Left renal pelvis (tissue), 4 donors: ENCODE data around the gene ALDH4A1. TPM values are rescaled to one million over a fixed set of nuclear protein-coding genes. Genes with fewer than 3 reads are reported as not detected.
A peak's percentile ranks its signal among the peaks of the same experiment; 100 is the strongest.

Source experiments
- DNase-seq, 4 donors: peaks; one replicate each; pipeline ENCODE4 v3.0.0-alpha.2; 2013; ENCODE audit warnings: low read depth in 4 of 4, low spot score in 3 of 4
- polyA plus RNA-seq, 4 donors: library from polyadenylated mRNA; unstranded; fragments of 120-200 nt; gene quantifications; one replicate each; pipeline ENCODE4 v1.2.1, GENCODE V29; 2013; ENCODE audit not compliant: insufficient read length in 4 of 4

Gene ALDH4A1
- polyA plus RNA-seq, 4 donors, result 13.2 to 90.9 (median 57.5) TPM

- no peak for DNase-seq
These were observed 21.4 kb upstream of the ALDH4A1 start for GRCh38 chr1:18923756-18924211.

- DNase-seq, result no peak
These were observed 20.7 kb upstream of the ALDH4A1 start for GRCh38 chr1:18922848-18923755.

DNA sequence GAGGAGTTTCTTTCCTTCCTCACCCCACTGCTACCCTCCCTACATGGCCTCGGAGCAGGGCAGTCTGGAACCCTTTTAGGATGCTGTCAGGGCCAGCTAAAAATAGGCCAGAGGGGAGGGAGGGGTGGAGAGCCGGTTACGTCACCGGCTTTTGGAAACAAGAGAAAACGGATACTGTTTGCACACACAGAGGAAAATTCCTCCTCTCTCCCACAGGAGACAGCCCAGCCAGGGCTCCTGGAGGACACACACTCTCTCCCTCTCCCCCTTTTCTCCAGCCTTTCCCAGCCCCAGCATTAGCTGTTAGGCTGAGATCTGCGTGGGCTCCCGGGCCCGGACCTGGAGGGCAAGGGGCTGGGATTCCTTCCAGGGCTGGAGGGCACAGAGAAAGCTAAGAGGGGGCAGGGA lies 20.0 kb upstream of the ALDH4A1 start:
- DNase-seq, result peak; percentile 70 to 85 (median 80)

- no peak for DNase-seq
These were observed 19.3 kb upstream of the ALDH4A1 start for GRCh38 chr1:18921516-18922251.

DNA sequence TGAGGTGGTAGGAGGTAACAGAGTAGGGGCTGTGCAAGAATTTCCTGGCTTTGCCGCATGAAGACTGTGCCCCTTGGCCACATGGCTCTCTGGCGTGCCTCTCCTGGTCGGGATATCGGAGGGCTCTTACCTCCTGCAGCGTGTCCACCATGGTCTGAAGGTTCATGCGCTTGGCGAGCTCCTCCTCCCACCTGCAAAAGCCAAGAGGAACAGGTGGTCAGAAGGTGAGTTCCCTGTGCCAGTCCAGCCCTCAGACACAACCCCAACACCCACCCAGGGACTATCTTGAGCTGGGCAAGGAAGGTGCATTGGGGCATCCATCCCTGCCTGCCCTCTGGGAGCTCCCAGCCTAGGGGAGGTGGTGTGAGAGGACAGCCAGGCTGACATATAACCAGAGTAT lies 18.6 kb upstream of the ALDH4A1 start:
- no peak for DNase-seq

GRCh38 chr1:18919956-18920355 lies 17.6 kb upstream of the ALDH4A1 start:
- no peak for DNase-seq

- DNase-seq, result no peak
These were observed 17.0 kb upstream of the ALDH4A1 start for GRCh38 chr1:18919197-18919905.

- no peak for DNase-seq
These were observed 16.1 kb upstream of the ALDH4A1 start for GRCh38 chr1:18918417-18918816.

GRCh38 chr1:18917071-18917799 lies 14.9 kb upstream of the ALDH4A1 start:
- no peak for DNase-seq

DNA sequence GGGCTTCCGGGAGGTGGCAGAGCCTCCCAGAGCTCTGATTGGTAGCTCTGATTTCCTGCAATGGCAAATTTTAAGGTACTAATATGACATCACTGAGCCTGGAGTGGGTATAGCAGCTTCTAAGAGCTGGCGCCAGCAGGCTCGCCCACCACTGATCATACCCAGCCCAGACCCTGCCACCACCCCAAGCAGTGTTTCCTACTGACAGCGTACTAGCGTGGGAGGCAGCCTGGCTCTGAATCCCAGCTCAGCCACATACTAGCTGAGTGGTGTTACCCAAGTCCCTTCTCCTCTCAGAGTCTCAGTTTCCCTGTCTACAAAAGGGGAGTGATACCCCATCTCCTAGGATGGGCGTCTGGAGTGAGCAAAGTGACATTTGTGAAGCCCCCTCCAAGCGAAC lies 13.0 kb upstream of the ALDH4A1 start:
- DNase-seq, result no peak

GRCh38 chr1:18913065-18913835 lies 10.9 kb upstream of the ALDH4A1 start:
- peak in 3 of 4 donors; percentile 68 to 71 (median 71) for DNase-seq

GRCh38 chr1:18912550-18912949 lies 10.2 kb upstream of the ALDH4A1 start:
- no peak for DNase-seq

- no peak for DNase-seq
These were observed 6.8 kb upstream of the ALDH4A1 start for GRCh38 chr1:18908911-18909771.

GRCh38 chr1:18907917-18908845 lies 5.8 kb upstream of the ALDH4A1 start:
- no peak for DNase-seq

- no peak for DNase-seq
These were observed 4.9 kb upstream of the ALDH4A1 start for GRCh38 chr1:18907021-18907916.

- DNase-seq, result no peak
These were observed 969 bp upstream of the ALDH4A1 start for GRCh38 chr1:18903291-18903756.
